ENCODE results near the gene COL8A1.

Gene COL8A1

DNA sequence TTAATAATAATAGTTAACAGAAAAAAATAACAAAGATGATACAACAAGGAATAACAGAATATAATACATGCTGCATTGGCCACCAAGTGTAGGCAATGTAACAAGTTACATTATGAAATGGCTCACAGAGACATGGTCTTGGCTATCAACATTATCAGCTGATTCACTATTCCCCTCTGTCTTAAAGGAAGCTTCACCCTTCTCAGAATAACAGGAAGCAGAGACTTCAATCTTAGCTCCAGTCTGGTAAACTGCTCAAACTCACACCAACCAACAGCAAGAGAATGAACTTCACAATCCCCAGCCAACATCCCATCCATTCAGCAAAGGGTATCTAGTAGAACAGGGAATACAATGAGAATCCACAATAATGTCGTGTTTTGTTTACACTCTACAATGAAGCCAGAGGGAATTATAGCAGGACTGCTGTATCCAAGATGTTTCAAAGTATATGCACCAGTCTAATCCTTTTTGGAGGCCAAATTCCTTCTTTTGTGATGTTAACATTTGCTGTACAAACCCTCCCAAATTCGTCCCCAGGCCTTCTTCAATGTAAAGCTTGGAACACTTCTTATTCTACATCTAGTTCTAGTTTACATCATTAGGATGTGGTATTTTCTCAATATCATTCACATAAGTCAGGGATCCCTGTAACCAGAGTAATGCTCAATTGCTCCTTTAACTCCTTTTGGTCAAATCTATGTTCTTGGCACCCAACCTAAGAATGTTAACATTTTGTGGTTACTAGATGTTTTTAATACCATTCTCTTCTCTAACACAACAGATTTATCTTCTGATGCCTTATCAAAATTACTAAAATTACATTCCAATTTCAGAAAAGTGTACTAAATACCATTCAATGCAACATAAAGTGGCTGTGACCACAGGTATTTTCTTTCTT is 126.9 kb downstream of the COL8A1 start:
- Histone ChIP-seq H3K27ac (replicated peaks) (no peak overlapping the region), H3K4me3 (replicated peaks; ENCODE audit: insufficient read depth, low read length) (no peak overlapping the region), H3K27me3 (ENCODE audit: insufficient read depth, poor library complexity, severe bottlenecking) (no peaks in the 10 kb centered on the region)
- TF ChIP-seq, protein P1, sequence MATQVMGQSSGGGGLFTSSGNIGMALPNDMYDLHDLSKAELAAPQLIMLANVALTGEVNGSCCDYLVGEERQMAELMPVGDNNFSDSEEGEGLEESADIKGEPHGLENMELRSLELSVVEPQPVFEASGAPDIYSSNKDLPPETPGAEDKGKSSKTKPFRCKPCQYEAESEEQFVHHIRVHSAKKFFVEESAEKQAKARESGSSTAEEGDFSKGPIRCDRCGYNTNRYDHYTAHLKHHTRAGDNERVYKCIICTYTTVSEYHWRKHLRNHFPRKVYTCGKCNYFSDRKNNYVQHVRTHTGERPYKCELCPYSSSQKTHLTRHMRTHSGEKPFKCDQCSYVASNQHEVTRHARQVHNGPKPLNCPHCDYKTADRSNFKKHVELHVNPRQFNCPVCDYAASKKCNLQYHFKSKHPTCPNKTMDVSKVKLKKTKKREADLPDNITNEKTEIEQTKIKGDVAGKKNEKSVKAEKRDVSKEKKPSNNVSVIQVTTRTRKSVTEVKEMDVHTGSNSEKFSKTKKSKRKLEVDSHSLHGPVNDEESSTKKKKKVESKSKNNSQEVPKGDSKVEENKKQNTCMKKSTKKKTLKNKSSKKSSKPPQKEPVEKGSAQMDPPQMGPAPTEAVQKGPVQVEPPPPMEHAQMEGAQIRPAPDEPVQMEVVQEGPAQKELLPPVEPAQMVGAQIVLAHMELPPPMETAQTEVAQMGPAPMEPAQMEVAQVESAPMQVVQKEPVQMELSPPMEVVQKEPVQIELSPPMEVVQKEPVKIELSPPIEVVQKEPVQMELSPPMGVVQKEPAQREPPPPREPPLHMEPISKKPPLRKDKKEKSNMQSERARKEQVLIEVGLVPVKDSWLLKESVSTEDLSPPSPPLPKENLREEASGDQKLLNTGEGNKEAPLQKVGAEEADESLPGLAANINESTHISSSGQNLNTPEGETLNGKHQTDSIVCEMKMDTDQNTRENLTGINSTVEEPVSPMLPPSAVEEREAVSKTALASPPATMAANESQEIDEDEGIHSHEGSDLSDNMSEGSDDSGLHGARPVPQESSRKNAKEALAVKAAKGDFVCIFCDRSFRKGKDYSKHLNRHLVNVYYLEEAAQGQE (IDR thresholded peaks at IDR 0.05; ENCODE audit: insufficient replicate concordance, low read depth), result no peak
- TF ChIP-seq, protein P2, sequence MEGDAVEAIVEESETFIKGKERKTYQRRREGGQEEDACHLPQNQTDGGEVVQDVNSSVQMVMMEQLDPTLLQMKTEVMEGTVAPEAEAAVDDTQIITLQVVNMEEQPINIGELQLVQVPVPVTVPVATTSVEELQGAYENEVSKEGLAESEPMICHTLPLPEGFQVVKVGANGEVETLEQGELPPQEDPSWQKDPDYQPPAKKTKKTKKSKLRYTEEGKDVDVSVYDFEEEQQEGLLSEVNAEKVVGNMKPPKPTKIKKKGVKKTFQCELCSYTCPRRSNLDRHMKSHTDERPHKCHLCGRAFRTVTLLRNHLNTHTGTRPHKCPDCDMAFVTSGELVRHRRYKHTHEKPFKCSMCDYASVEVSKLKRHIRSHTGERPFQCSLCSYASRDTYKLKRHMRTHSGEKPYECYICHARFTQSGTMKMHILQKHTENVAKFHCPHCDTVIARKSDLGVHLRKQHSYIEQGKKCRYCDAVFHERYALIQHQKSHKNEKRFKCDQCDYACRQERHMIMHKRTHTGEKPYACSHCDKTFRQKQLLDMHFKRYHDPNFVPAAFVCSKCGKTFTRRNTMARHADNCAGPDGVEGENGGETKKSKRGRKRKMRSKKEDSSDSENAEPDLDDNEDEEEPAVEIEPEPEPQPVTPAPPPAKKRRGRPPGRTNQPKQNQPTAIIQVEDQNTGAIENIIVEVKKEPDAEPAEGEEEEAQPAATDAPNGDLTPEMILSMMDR (IDR thresholded peaks at IDR 0.05; ENCODE audit: insufficient read depth, low read length), result no peak
- no peak for DNase-seq (ENCODE audit: low read depth in 1 of 2, low spot score in 1 of 2)

DNA sequence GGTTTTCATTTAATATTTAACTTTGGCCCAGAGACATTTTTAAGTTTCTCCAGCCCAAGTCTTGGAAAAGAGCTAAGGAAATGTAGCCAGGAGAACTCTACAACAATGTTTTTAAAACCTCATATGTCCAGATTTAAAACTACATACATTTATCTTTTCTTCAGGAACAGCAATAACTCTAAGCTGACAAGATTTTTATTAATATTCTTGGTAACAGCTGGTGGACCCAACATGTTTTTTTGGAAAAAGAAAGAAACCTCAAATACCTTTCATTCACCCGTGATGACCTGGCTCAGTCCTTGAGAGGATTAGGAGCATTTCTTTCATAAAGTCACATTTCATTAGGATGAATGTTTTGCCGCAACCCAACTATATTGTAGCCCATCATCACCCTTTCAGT is 128.9 kb downstream of the COL8A1 start:
- H3K27ac ChIP-seq (replicated peaks), result no peak overlapping the region
- TF ChIP-seq GABPA (IDR thresholded peaks at IDR 0.05; ENCODE audit: low read depth) (no peak), POLR2AphosphoS5 (IDR thresholded peaks at IDR 0.05; ENCODE audit: low read depth) (no peak), SPI1 (IDR thresholded peaks at IDR 0.05; ENCODE audit: borderline replicate concordance, low read depth) (no peak)
- TF ChIP-seq, protein P2 (IDR thresholded peaks at IDR 0.05; ENCODE audit: insufficient read depth, low read length), result no peak
- TF ChIP-seq, protein P1 (IDR thresholded peaks at IDR 0.05; ENCODE audit: insufficient replicate concordance, low read depth), result no peak
- no peak overlapping the region for H3K4me3 ChIP-seq (replicated peaks; ENCODE audit: insufficient read depth, low read length)
- DNase-seq (ENCODE audit: low read depth in 1 of 2, low spot score in 1 of 2), result no peak
- H3K27me3 ChIP-seq (ENCODE audit: insufficient read depth, poor library complexity, severe bottlenecking), result peaks cover 4% of the 10 kb centered on the region

DNA sequence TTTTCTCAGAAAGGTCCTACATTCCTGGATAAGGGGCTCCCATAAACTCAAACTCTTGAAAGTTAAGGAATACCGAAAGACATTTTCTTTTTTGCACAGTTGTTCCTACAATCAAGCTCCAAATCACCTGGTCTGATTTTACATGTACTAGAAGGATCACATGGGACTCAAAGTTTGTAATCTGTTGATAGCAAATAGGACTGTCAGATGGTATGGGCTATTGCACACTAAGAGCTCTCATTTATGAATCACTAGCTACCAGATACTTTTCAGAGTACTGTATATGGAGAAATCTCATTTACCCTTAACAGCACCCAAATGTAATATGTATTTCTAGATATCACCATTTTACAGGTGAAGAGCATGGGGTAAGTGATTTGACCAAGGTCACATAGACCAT is 129.7 kb downstream of the COL8A1 start:
- Histone ChIP-seq H3K4me3 (replicated peaks; ENCODE audit: insufficient read depth, low read length) (no peak overlapping the region), H3K27ac (replicated peaks) (no peak overlapping the region), H3K27me3 (ENCODE audit: insufficient read depth, poor library complexity, severe bottlenecking) (peaks cover 4% of the 10 kb centered on the region)
- TF ChIP-seq POLR2AphosphoS5 (IDR thresholded peaks at IDR 0.05; ENCODE audit: low read depth) (no peak), GABPA (IDR thresholded peaks at IDR 0.05; ENCODE audit: low read depth) (no peak), SPI1 (IDR thresholded peaks at IDR 0.05; ENCODE audit: borderline replicate concordance, low read depth) (no peak)
- TF ChIP-seq, protein P1 (IDR thresholded peaks at IDR 0.05; ENCODE audit: insufficient replicate concordance, low read depth), result no peak
- TF ChIP-seq, protein P2 (IDR thresholded peaks at IDR 0.05; ENCODE audit: insufficient read depth, low read length), result no peak
- no peak for DNase-seq (ENCODE audit: low read depth in 1 of 2, low spot score in 1 of 2)
